A549 (cell line): ENCODE measurements around the gene ILDR1.

Experiments used
- CTCF ChIP-seq: fragments of >200 bp; sonication (Bioruptor Twin); formaldehyde crosslinking; IDR thresholded peaks from 3 replicates; pipeline ENCODE4 v1.5.1; 2016
- MYC ChIP-seq: IDR thresholded peaks from 2 replicates; pipeline ENCODE4 v1.6.1; 2012; ENCODE audit warnings: mild to moderate bottlenecking, inconsistent platforms, low read length, improper control_type of control experiment, borderline replicate concordance
- TP53 ChIP-seq: fragments of 250-450 bp; sonication (Bioruptor Pico); IDR thresholded peaks from 2 replicates; pipeline ENCODE4 v1.5.0; 2021; ENCODE audit warnings: mild to moderate bottlenecking, moderate library complexity

DNA sequence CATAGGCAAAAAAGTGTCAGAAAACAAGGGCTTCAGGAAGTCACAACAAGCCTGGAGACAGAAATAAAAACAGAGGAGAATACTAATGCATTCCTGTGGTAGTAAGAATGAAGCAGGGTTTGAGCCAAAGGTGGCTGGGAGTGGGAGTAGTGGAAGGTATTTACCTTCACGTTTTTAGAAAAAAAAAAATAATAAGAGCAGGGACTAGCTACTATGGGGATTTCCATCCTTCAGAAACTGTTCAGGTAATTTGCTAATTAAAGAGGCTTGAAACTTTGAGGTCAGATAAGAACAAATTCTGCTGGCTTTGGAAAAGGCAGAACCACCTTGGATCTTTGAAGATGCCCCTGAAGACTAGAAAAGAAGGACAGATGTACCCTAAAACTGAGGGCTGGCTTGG lies 18.4 kb downstream of the ILDR1 start:
- TF ChIP-seq TP53 (CRISPR knock-in tag) (no peak), CTCF (no peak), MYC (no peak)
